AG10803 (cell line): ENCODE data around the gene CHMP2A.
A peak's percentile ranks its signal among the peaks of the same experiment; 100 is the strongest.

Source experiments
- DNase-seq: peaks from one replicate; pipeline ENCODE4 v3.0.0; 2010; ENCODE audit warnings: low read depth
- H3K4me3 ChIP-seq: 2 replicates; pipeline ENCODE4 v1.5.1; 2011; ENCODE audit warnings: mild to moderate bottlenecking, low read length, control low read depth
- TF ChIP-seq, protein P1 (sequence below): conservative IDR thresholded peaks from 2 replicates; pipeline ENCODE4 v1.5.1; 2011; ENCODE audit warnings: mild to moderate bottlenecking, low read length, control low read depth, inconsistent platforms

Gene CHMP2A

DNA sequence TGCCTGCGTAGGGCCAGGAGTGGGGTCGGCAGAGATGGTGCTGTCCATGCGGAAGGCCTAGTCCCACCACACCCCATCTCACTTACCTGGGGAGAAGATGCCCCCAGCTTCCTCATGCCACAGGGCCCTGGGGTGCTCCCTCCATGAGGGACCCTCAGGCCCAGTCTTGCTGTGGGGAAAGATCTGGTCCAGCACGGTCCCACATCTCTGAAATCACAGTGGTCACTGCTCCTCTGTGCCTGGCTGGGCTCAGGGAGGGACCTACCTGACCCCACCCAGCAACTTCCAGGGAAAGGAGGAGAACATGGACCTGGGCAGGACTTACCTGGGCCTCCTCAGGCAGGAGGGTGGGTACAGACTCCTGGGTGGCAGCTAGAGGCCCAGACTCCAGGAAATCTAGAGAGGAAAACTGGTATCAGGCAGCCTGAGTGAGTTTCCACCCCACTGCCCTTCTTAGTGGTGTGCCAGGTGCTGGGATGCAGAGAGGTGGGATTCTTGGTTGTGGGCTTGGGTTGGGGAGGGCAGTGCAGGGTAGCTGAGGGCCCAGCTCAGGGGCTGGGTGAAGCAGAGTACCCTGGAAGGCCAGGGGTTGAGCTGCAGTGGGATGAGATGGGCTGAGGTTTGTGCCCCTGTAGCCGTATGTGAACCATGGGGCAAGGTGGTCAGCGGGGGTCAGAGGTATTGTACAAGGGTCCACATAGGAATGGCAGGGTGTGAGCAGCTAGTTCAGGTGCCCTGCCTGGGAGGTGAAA lies 14.5 kb upstream of the CHMP2A start:
- H3K4me3 ChIP-seq: no peak overlapping the region
- TF ChIP-seq, protein P1, sequence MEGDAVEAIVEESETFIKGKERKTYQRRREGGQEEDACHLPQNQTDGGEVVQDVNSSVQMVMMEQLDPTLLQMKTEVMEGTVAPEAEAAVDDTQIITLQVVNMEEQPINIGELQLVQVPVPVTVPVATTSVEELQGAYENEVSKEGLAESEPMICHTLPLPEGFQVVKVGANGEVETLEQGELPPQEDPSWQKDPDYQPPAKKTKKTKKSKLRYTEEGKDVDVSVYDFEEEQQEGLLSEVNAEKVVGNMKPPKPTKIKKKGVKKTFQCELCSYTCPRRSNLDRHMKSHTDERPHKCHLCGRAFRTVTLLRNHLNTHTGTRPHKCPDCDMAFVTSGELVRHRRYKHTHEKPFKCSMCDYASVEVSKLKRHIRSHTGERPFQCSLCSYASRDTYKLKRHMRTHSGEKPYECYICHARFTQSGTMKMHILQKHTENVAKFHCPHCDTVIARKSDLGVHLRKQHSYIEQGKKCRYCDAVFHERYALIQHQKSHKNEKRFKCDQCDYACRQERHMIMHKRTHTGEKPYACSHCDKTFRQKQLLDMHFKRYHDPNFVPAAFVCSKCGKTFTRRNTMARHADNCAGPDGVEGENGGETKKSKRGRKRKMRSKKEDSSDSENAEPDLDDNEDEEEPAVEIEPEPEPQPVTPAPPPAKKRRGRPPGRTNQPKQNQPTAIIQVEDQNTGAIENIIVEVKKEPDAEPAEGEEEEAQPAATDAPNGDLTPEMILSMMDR: no peak
- no peak for DNase-seq

DNA sequence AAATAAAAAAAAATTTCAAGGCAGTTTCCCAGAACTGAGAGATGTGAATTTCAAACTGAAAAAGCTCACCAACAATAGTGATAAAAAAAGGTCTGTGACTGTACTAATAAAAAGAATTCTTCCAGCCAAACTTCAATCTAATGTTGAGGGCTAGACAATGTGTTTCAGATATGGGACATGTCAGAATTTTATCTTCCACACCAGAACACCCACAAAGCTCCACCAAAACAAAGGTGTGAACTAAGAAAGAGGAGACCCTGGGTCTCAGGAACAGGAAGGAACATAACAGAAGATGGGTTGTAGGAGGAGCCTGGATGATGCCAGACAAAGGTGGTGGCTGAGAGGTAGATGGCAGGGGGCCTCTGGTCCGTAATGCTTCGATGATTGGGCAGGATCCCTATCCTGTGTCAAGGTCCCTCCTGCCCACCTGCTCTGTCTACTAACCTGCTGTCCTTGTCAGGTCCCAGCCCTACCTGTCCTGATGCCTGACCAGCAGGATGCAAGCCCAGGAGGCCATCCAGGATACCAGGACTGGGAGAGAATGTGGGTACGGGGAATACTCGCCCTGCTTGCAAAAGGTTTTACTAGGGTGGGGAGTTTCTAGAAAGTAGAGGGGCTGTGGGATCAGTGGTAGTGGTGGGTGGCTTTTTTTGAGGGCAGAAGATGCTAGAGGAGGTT lies 13.7 kb upstream of the CHMP2A start:
- H3K4me3 ChIP-seq: no peak overlapping the region
- DNase-seq: no peak
- TF ChIP-seq, protein P1: no peak

DNA sequence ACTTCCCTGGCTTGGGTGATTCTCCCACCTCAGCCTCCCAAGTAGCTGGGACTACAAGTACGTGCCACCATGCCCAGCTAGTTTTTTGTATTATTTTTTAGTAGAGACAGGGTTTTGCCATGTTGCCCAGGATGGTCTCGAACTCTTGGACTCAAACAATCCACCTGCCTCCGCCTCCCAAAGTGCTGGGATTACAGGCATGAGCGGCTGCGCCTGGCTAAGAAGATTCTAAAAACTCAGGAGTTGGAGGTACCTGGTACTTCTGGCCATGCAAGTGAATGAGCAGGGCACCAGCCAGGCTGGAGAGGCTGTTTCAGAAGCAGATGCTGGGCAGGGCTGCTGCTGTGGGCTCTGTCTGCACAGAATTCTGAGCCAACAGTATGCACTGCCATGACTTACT lies 12.1 kb upstream of the CHMP2A start:
- no peak overlapping the region for H3K4me3 ChIP-seq
- DNase-seq: no peak
- TF ChIP-seq, protein P1: no peak

DNA sequence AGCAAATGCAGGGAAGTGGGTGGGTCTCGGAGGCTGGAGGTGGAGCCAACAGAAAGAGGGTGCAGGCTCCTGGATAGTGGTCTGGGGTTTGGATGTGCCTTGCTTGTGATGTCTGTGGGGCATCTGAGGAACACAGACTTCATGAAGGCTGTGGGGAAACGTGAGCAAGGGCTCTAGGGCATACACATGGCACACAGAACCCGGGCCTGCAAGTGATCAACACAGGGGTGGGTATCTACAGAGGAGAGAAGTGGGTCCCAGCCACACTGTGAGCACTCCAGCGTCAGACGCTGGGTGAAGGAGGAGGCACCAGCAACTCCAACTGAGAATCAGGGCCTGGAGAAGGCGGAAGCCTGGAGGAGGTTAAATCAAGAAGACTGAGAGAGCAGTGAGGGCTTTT lies 8.9 kb upstream of the CHMP2A start:
- no peak overlapping the region for H3K4me3 ChIP-seq
- DNase-seq: no peak
- TF ChIP-seq, protein P1: no peak

DNA sequence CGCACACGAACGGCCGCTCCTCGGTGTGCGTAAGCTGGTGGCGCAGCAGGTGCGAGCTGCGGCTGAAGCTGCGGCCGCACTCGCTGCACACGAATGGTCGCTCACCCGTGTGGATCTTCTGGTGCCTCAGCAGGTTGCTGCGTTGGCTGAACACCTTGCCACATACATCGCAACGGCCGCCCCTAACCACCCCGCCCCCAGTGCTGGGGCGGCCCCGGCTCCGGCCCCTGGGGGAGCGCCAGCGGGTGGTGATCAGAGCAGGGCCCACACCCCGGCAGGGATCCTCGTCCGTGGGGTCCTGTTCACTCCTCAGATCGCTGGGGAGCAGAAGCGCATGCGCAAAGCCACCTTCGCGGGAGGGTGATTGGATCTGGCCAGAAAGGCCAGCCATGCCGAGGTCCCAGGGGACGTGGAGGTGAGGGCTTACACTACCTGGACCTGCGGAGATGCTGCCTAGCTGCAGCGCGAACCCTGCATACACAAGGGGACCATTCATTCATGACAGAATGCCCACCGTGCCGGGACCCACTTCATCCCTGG lies 8.2 kb upstream of the CHMP2A start:
- TF ChIP-seq, protein P1: no peak
- DNase-seq: no peak
- H3K4me3 ChIP-seq: peak overlapping the region; percentile 51

DNA sequence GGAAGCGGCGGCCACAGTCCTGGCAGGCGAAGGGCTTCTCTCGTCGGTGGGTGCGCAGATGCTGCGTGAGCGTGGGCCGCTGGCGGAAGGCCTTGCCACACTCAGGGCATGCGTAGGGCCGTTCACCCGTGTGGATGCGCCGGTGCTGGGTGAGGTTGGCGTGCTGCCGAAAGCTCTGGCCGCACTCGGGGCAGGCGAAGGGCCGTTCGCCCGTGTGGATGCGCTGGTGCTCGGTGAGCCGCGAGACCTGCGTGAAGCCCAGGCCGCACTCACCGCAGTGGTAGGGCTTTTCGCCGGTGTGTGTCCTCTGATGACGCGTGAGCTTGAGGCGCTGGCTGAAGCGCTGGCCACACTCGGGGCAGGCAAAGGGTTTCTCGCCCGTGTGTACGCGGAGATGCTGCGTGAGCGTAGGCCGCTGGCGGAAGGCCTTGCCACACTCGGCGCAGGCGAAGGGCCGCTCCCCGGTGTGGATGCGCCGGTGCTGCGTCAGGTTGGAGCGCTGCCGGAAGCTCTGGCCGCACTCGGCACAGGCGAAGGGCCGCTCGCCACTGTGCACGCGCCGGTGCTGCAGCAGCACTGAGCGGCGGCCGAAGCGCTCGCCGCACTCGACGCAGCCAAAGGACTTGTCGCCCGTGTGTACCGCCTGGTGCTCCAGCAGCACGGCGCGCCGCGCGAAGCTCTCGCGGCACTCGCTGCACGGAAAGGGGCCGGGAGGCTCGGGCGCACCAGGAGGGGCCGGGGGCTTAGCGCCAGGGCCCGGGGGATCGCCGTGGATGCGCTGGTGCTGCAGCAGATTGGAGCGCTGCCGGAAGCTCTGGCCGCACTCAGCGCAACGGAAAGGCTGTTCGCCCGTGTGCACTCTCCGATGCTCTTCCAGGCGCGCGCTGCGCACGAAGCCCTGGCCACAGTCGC lies 7.5 kb upstream of the CHMP2A start:
- TF ChIP-seq, protein P1: no peak
- peak overlapping the region; percentile 51 for H3K4me3 ChIP-seq
- peak; percentile 41 for DNase-seq
